ENCODE measurements around the gene UMOD.

Gene UMOD

GRCh38 chr16:20399185-20399584, 46.7 kb upstream of the UMOD start:
- TF ChIP-seq CTCF (IDR thresholded peaks at IDR 0.05; ENCODE audit: insufficient read depth, low read length, poor library complexity, severe bottlenecking) (no peak), EZH2phosphoT487 (conservative IDR thresholded peaks at IDR 0.05; ENCODE audit: low read length) (no peak)
- H3K4me2 ChIP-seq (ENCODE audit: low read depth, low read length, poor library complexity, severe bottlenecking) = no peak overlapping the region
- H3F3A ChIP-seq (ENCODE audit: insufficient read depth) = no peaks in the 10 kb centered on the region
- H3K27me3 ChIP-seq (ENCODE audit: low read length) = 0 out of 2 replicates have a peak, but pooled peaks cover 2% of the 10 kb centered on the region
- H3K9me2 ChIP-seq (replicated peaks; ENCODE audit: insufficient read depth, low read length) = no peaks in the 10 kb centered on the region
- H3K4me3 ChIP-seq (ENCODE audit: insufficient read depth, low read length, poor library complexity, severe bottlenecking) = no peak overlapping the region
- H3K79me2 ChIP-seq (ENCODE audit: insufficient read depth, low read length) = no peaks in the 10 kb centered on the region
- H3K9me3 ChIP-seq (ENCODE audit: insufficient read depth, low read length) = no peaks in the 10 kb centered on the region
- no peak overlapping the region for H3K9ac ChIP-seq (ENCODE audit: low read length)
- no peak overlapping the region for H2AFZ ChIP-seq (ENCODE audit: low read depth, low read length, severe bottlenecking)
- no peaks in the 10 kb centered on the region for H3K36me3 ChIP-seq (ENCODE audit: low read length)
- no peaks in the 10 kb centered on the region for H4K20me1 ChIP-seq (ENCODE audit: low read depth, low read length)
- no peak overlapping the region for H3K27ac ChIP-seq (ENCODE audit: low read depth, low read length)

- no peak overlapping the region for H3K4me3 ChIP-seq (ENCODE audit: insufficient read depth, low read length, poor library complexity, severe bottlenecking)
- no peaks in the 10 kb centered on the region for H3F3A ChIP-seq (ENCODE audit: insufficient read depth)
- no peak for TF ChIP-seq CTCF (IDR thresholded peaks at IDR 0.05; ENCODE audit: insufficient read depth, low read length, poor library complexity, severe bottlenecking)
- no peak for TF ChIP-seq EZH2phosphoT487 (conservative IDR thresholded peaks at IDR 0.05; ENCODE audit: low read length)
- no peaks in the 10 kb centered on the region for H4K20me1 ChIP-seq (ENCODE audit: low read depth, low read length)
- no peak overlapping the region for H3K27ac ChIP-seq (ENCODE audit: low read depth, low read length)
- no peaks in the 10 kb centered on the region for H3K9me3 ChIP-seq (ENCODE audit: insufficient read depth, low read length)
- H3K9me2 ChIP-seq (replicated peaks; ENCODE audit: insufficient read depth, low read length) = no peaks in the 10 kb centered on the region
- H3K27me3 ChIP-seq (ENCODE audit: low read length) = 0 out of 2 replicates have a peak, but pooled peaks cover 2% of the 10 kb centered on the region
- no peak overlapping the region for H3K9ac ChIP-seq (ENCODE audit: low read length)
- H3K36me3 ChIP-seq (ENCODE audit: low read length) = no peaks in the 10 kb centered on the region
- H3K4me2 ChIP-seq (ENCODE audit: low read depth, low read length, poor library complexity, severe bottlenecking) = no peak overlapping the region
- no peak overlapping the region for H2AFZ ChIP-seq (ENCODE audit: low read depth, low read length, severe bottlenecking)
- H3K79me2 ChIP-seq (ENCODE audit: insufficient read depth, low read length) = no peaks in the 10 kb centered on the region
These were observed 46.1 kb upstream of the UMOD start for GRCh38 chr16:20398603-20399002.

DNA sequence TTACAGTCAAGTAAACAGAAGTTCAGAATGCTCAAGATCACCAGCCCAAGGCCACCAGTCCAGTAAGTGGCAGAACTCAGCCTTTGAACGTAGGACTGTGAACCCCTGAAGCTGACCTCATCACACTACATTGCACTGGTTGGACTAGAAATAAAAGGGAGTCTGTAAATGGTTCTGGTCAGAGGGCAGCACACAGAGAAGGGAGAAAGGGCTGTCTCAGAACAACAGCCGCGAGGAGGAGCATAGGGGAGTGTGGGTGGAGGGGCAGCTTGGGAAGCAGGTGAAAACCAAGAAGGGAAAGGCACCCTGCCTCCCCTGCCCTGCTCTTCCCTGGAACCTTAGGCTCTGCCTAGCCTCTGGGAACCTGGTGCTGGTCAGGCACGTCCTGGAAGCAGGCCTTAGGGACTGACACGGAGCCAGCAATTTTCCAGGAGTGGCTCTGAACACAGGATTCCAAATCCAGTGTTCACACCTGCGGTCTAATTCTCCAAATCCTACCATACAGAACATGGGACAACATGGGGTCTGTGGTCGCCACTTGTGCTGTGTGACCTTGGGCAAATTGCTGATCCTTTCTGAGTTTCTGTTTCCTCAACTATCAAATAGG, 45.1 kb upstream of the UMOD start:
- Histone ChIP-seq H3K9me2 (replicated peaks; ENCODE audit: insufficient read depth, low read length) (no peaks in the 10 kb centered on the region), H3F3A (ENCODE audit: insufficient read depth) (no peaks in the 10 kb centered on the region), H3K9me3 (ENCODE audit: insufficient read depth, low read length) (no peaks in the 10 kb centered on the region), H3K27ac (ENCODE audit: low read depth, low read length) (no peak overlapping the region), H3K4me2 (ENCODE audit: low read depth, low read length, poor library complexity, severe bottlenecking) (no peak overlapping the region), H4K20me1 (ENCODE audit: low read depth, low read length) (no peaks in the 10 kb centered on the region), H3K4me3 (ENCODE audit: insufficient read depth, low read length, poor library complexity, severe bottlenecking) (no peak overlapping the region), H3K79me2 (ENCODE audit: insufficient read depth, low read length) (no peaks in the 10 kb centered on the region), H3K9ac (ENCODE audit: low read length) (no peak overlapping the region), H2AFZ (ENCODE audit: low read depth, low read length, severe bottlenecking) (no peak overlapping the region), H3K27me3 (ENCODE audit: low read length) (0 out of 2 replicates have a peak, but pooled peaks cover under 1% of the 10 kb centered on the region), H3K36me3 (ENCODE audit: low read length) (no peaks in the 10 kb centered on the region)
- TF ChIP-seq EZH2phosphoT487 (conservative IDR thresholded peaks at IDR 0.05; ENCODE audit: low read length) (no peak), CTCF (IDR thresholded peaks at IDR 0.05; ENCODE audit: insufficient read depth, low read length, poor library complexity, severe bottlenecking) (no peak)

All from SU-DHL-6 (cell line).